Fibroblast of the aortic adventitia (primary cell): ENCODE results near the gene TET1. TPM values are rescaled to one million over a fixed set of nuclear protein-coding genes. Genes with fewer than 3 reads are reported as not detected.

Experiments used
- DNase-seq: peaks from one replicate; pipeline ENCODE4 v3.0.0-alpha.2; 2010; ENCODE audit warnings: low read depth
- H3K4me3 ChIP-seq: 2 replicates; pipeline ENCODE4 v1.5.1; 2011; ENCODE audit warnings: low read depth, mild to moderate bottlenecking, control low read depth, low read length, moderate library complexity
- total RNA-seq: library from RNA; depleted of rRNA; stranded (reverse); fragments of >200 nt; gene quantifications from 2 replicates; pipeline ENCODE4 v1.2.3, GENCODE V29; 2012; ENCODE audit warnings: low replicate concordance
- TF ChIP-seq, protein P1 (sequence below): IDR thresholded peaks from 2 replicates; pipeline ENCODE4 v1.5.1; 2011; ENCODE audit warnings: mild to moderate bottlenecking, low read length, control low read depth, inconsistent platforms; ENCODE audit not compliant: insufficient read depth

TET1 gene
- total RNA-seq, 1 donor, result 9.3 TPM

DNA sequence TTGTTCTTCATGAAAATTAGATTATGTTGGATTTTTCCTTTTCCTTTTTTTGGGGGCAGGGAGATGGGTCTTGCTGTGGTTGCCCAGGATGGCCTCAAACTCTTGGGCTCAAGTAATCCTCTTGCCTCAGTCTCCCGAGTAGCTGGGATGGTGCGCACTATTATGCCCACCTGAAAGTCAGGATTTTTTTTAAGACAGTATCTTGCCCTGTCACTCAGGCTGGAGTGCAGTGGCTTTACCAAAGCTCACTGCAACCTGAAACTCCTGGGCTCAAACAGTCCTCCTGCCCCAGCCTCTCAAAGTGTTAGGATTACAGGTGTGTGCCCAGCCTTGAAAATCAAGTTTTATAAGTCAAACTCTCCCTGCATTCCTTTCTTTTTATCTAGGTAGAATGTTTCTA, 1.7 kb upstream of the TET1 start:
- TF ChIP-seq, protein P1, sequence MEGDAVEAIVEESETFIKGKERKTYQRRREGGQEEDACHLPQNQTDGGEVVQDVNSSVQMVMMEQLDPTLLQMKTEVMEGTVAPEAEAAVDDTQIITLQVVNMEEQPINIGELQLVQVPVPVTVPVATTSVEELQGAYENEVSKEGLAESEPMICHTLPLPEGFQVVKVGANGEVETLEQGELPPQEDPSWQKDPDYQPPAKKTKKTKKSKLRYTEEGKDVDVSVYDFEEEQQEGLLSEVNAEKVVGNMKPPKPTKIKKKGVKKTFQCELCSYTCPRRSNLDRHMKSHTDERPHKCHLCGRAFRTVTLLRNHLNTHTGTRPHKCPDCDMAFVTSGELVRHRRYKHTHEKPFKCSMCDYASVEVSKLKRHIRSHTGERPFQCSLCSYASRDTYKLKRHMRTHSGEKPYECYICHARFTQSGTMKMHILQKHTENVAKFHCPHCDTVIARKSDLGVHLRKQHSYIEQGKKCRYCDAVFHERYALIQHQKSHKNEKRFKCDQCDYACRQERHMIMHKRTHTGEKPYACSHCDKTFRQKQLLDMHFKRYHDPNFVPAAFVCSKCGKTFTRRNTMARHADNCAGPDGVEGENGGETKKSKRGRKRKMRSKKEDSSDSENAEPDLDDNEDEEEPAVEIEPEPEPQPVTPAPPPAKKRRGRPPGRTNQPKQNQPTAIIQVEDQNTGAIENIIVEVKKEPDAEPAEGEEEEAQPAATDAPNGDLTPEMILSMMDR, result no peak
- DNase-seq, result no peak
- no peak overlapping the region for H3K4me3 ChIP-seq

DNA sequence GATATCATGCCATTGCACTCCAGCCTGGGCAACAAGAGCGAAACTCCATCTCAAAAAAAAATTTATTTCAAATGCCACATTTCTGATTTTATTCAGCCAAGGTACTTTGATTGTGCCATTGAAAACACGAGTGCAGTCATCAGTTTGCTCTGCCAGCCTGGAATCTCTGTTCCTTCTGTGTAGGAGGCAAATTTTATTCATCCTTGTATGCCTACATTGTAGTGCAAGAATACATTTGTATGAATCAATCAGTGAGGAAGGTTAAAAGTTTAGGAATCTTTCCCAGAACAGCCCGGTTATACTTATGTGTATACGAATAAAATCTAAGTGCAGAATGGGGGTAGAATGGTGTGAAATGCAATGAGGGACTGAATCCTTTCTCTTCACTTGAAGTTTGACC, 886 bp upstream of the TET1 start:
- DNase-seq, result no peak
- TF ChIP-seq, protein P1, result no peak
- no peak overlapping the region for H3K4me3 ChIP-seq

DNA sequence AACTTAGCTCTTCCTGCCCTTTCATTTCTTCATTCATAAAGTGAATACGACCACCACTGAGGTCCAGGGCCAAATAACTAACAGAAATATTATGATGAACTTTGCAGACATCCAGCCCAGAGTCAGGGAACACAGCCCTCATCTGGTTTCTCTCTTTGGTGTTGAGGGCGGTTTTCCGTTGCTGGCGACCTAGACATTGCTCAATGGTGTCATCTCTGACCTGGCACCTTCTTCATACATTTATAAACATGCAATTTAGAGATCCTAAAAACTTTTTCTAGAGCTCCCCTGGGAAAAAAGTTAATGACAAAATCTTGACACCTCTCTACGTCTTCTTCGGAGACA, 324 bp upstream of the TET1 start:
- peak overlapping the region; percentile 78 for H3K4me3 ChIP-seq
- DNase-seq, result no peak
- TF ChIP-seq, protein P1, result no peak

DNA sequence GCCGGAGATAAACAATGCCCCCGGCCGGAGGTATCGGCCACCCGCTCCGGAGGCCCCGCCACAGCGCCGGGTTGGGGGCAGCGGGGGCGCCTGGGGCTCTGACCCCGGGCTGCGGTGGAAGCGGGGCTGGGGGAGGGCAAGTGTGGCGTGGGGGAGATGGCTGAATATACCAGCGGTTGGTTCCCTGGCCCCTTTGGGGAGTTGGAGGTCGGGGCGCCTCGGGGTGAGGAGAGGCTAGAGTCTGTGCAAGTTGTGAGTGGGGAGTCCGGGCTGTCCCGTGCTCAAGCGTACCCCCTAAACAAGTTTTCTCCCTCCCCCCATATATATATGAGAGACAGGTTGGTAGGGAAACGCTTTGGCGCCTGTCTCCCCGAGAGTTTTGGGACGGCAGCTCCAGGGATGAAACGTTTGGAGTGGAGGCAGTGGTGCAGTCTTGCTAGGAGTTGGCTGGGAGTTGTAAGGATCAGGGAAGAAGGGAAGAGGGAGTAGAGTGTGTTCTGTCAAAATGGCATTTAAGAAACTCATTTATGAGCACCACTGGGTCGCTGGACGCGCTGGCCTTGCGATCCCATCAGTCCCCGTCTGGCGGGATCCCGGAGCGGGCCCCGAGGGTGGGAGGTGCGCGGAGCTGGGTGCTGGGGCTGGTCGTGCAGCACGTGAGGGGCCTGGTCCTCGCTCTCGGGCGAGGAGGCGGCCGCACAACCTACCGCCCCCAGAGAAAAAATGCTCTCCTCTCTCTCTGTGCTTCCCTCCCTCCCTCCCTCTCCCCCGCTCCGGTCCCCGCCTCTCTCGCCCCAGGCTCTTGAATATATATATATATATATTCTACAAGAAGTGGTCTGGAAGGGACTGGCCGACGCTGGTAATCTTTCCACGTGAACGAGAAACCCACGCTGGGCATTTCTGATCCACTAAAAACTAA, 1.1 kb downstream of the TET1 start:
- H3K4me3 ChIP-seq, result peak overlapping the region; percentile 78
- DNase-seq, result peak; percentile 41
- TF ChIP-seq, protein P1, result no peak

DNA sequence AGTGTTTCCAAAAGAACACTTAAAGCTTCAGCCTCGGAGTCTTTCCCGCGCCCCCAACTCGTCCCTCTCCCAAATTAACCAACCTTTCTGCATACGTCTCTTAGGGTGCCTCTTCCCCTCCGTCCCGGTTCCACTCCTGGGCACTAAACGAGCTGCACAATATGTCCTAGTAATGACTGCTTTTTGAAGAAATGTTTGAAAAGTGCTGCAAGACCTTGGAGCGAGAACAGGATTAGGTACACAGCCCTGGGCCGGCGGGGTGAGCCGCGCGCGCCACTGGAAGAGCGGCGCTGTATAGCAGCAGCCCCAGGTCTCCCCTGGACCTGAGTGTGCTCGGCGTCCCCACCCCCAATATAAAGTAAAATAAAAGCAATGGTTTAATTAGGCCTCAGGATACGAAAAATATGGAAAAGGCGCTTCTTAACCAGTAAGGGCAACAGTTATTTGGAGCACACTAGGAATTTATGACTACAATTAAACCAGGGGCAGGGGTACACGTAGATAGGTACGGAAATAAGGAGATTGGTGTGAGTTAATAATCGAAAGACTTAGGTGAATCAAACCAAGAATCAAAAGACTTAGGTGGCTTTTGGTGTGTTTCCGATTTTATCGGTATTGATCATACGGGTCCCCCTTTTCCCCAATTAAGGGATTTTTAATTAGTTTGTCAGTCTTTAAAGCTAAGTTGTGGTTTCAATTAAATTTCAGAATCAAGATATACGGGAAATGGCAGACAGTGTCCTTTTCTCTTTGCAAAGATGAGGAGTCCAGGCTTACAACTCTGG, 1.9 kb downstream of the TET1 start:
- no peak for DNase-seq
- H3K4me3 ChIP-seq, result peak overlapping the region; percentile 64
- TF ChIP-seq, protein P1, result no peak

DNA sequence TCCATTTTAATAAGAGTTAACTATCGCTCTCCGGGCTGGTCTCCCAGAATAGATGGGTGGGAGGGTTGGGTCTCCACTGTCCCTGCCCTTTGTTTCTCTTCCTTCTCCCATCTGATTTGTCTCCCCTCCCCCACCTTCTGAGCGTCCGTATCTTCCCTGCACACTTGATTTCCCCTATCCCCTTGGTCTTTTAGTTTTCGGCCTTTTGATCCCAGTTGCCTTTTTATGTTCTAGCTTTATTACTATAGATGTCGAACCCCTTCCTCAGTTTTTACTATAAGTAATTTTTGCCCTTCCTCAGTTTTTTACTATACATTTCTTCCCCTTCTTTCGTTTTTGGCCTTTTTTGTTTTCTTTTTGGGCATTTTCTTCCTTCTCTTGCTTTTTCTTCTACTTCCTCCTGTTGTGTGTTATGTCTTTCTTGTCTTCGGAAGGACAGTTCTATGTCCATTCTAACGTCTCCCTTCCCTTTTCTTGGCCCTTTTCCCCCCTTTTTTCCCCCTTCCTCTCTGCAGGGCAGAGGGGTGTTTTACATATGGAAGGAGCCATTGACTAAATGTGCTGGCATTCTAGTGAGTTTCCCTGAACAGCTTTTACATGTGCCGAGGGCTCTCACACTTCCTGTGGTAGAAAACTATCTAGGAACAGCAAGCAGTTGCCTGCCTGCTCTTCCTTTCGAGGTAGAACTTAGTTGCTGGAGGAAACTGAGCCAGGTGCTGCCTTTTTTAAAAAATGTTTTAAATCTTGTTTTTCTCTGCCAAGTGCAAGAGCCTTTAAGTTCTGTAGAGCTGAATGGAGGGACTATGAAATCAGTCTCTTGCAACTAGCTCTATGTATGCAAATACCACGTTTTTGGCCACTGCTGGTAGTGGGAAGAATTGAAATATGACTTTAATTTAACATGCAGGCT, 2.8 kb downstream of the TET1 start:
- peak overlapping the region; percentile 64 for H3K4me3 ChIP-seq
- TF ChIP-seq, protein P1, result no peak
- DNase-seq, result peak; percentile 67
